Measurements from ENCODE around the gene DAG1. TPM values are rescaled to one million over a fixed set of nuclear protein-coding genes. Genes with fewer than 3 reads are reported as not detected.

Gene DAG1
- total RNA-seq, 5 donors from 2014 or later (not counting 1 experiment from before 2014, with no cell fraction given) = 16.5 to 19.4 (median 18.1) TPM

DNA sequence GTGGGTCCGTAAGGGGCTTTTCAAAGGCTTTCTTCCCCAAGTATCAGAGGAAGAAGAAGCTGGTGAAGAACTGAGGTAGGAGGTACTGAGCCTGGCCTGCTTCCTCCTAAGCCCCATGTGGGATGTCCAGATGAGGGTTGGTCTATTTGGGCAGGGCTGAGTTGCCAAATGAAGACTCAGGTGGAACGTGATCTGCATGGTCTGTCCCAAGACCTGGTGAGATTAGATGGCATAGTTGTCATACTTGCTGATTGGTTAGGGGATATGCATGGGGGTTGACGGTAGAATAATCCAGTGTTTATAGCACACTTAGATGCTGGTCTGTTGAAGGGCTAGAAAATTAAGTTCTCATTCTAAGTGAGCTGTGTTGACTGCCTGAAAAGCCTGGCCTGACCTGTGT is 47.9 kb downstream of the DAG1 start:
- no peaks in the 10 kb centered on the region for H3K27me3 ChIP-seq (replicated peaks in 1 of 2; ENCODE audit: control insufficient read depth in 2 of 2, extremely low read depth in 1 of 2, insufficient read depth in 2 of 2, low read length in 1 of 2)
- Mint-ChIP-seq H3K27me3 (no peaks in the 10 kb centered on the region), H3K36me3 (peaks cover 58% of the 10 kb centered on the region), H3K4me1 (peaks cover 14 to 32% (median 19%) of the 10 kb centered on the region in 3 donors), H3K4me3 (no peak overlapping the region), H3K9me3 (no peaks in the 10 kb centered on the region), H3K27ac (no peak overlapping the region)
- no peak overlapping the region for H3K27ac ChIP-seq (ENCODE audit: low read length)
- 88% methylated on average over 2 of the region's 3 CpGs for WGBS (ENCODE audit: insufficient coverage)
- no peaks in the 10 kb centered on the region for H3K9me3 ChIP-seq
- POLR2A ChIA-PET = no interaction called here
- ATAC-seq (replicated peaks in 1 of 4) (no peak), DNase-seq (no peak)
- H3K36me3 ChIP-seq (ENCODE audit: control insufficient read depth in 2 of 2, extremely low read depth in 1 of 2, insufficient read depth in 1 of 2, low read length in 1 of 2) = peaks cover 8 to 29% of the 10 kb centered on the region in 2 donors
- no peak overlapping the region for H3K4me3 ChIP-seq (ENCODE audit: control insufficient read depth in 1 of 2, extremely low read depth in 1 of 2, low read length in 1 of 2)
- no peaks in the 10 kb centered on the region for H3K4me1 ChIP-seq (ENCODE audit: control insufficient read depth in 1 of 2, extremely low read depth in 1 of 2, insufficient read depth in 2 of 2, low read length in 2 of 2)
- CTCF ChIA-PET = no interaction called here

DNA sequence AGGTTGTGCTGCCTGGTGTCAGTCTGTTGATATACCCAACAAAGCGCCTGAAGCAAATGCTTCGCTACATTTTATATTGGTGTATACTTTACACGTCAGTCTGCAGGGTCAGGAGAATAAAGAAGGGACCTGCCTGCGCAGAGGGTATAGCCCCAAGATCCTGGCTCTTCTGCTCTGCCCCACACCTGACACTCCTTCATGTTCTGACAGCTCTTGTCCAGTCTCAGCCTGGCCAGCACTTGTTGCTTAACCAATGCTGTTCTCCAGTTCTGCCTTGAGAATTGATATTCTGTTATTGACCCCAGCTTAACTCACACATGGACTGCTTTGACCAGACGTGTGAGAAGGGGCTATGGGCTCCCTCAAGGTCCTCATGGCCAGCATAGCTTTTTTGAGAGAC is 48.4 kb downstream of the DAG1 start:
- Mint-ChIP-seq H3K27me3 (no peaks in the 10 kb centered on the region), H3K4me1 (peaks cover 14 to 32% (median 19%) of the 10 kb centered on the region in 3 donors), H3K27ac (no peak overlapping the region), H3K36me3 (peaks cover 55% of the 10 kb centered on the region), H3K9me3 (no peaks in the 10 kb centered on the region), H3K4me3 (no peak overlapping the region)
- WGBS (ENCODE audit: insufficient coverage) = 92% methylated on average over 4 of the region's 5 CpGs
- no peak overlapping the region for H3K27ac ChIP-seq (ENCODE audit: low read length)
- no peaks in the 10 kb centered on the region for H3K27me3 ChIP-seq (replicated peaks in 1 of 2; ENCODE audit: control insufficient read depth in 2 of 2, extremely low read depth in 1 of 2, insufficient read depth in 2 of 2, low read length in 1 of 2)
- CTCF ChIA-PET = no interaction called here
- POLR2A ChIA-PET = no interaction called here
- H3K4me1 ChIP-seq (ENCODE audit: control insufficient read depth in 1 of 2, extremely low read depth in 1 of 2, insufficient read depth in 2 of 2, low read length in 2 of 2) = no peaks in the 10 kb centered on the region
- H3K9me3 ChIP-seq = no peaks in the 10 kb centered on the region
- peaks cover 8 to 27% of the 10 kb centered on the region in 2 donors for H3K36me3 ChIP-seq (ENCODE audit: control insufficient read depth in 2 of 2, extremely low read depth in 1 of 2, insufficient read depth in 1 of 2, low read length in 1 of 2)
- no peak for DNase-seq
- ATAC-seq (replicated peaks in 1 of 4) = no peak
- H3K4me3 ChIP-seq (ENCODE audit: control insufficient read depth in 1 of 2, extremely low read depth in 1 of 2, low read length in 1 of 2) = no peak overlapping the region

DNA sequence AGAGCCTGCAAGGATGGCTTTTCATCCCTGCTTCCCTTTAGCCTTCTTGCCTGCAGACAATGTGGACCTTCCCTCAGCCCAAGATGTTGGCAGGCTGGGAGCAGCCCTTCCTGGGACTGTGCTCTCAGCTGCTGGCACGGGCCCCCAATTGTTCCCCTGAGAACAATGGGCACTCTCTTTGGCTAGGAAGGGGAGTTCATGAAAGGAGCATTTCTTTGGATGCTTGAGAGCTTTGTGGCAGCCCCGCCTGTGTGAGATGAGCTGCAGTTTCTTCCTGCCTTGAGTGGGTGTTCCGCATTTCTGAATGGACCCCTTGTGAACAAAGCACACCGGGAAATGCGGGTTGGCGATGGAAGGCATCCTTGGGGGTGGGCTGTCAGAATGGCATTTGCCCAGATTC is 49.2 kb downstream of the DAG1 start:
- 100% methylated on average over 1 of the region's 6 CpGs for WGBS (ENCODE audit: insufficient coverage)
- Histone ChIP-seq H3K27me3 (replicated peaks in 1 of 2; ENCODE audit: control insufficient read depth in 2 of 2, extremely low read depth in 1 of 2, insufficient read depth in 2 of 2, low read length in 1 of 2) (no peaks in the 10 kb centered on the region), H3K4me3 (ENCODE audit: control insufficient read depth in 1 of 2, extremely low read depth in 1 of 2, low read length in 1 of 2) (no peak overlapping the region), H3K27ac (ENCODE audit: low read length) (no peak overlapping the region), H3K9me3 (no peaks in the 10 kb centered on the region), H3K4me1 (ENCODE audit: control insufficient read depth in 1 of 2, extremely low read depth in 1 of 2, insufficient read depth in 2 of 2, low read length in 2 of 2) (no peaks in the 10 kb centered on the region), H3K36me3 (ENCODE audit: control insufficient read depth in 2 of 2, extremely low read depth in 1 of 2, insufficient read depth in 1 of 2, low read length in 1 of 2) (peaks cover 8 to 22% of the 10 kb centered on the region in 2 donors)
- Mint-ChIP-seq H3K4me1 (peaks cover 14 to 32% (median 19%) of the 10 kb centered on the region in 3 donors), H3K36me3 (peaks cover 46% of the 10 kb centered on the region), H3K27ac (no peak overlapping the region), H3K4me3 (no peak overlapping the region), H3K27me3 (no peaks in the 10 kb centered on the region), H3K9me3 (no peaks in the 10 kb centered on the region)
- ChIA-PET POLR2A (no interaction called here), CTCF (no interaction called here)
- ATAC-seq (replicated peaks in 1 of 4) (no peak), DNase-seq (no peak)

DNA sequence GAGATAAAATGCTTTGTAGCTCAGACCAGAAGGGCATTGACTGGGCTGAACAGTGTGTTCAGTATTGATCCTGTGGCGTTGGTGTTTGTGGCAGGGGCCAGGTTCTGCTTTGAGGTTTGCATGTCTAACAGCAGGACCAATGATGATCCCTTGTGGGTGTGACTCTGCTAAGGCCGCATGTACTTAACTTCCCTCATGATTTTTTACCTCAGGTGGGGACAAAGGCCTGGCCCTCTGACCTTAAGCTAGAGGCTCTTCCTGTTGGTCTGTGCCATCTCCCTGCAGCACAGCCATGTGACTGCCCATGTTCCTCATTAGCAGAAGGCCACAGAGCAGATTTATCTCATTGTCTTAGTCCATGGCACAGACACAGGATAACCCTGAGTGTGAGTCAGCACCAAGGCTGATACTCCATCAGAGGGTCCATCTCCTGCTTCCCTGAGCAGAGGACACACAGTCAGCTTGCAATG is 49.9 kb downstream of the DAG1 start:
- Mint-ChIP-seq H3K9me3 (no peaks in the 10 kb centered on the region), H3K4me1 (peaks cover 14 to 32% (median 19%) of the 10 kb centered on the region in 3 donors), H3K36me3 (peaks cover 43% of the 10 kb centered on the region), H3K4me3 (no peak overlapping the region), H3K27me3 (no peaks in the 10 kb centered on the region), H3K27ac (no peak overlapping the region)
- CTCF ChIA-PET = no interaction called here
- H3K4me1 ChIP-seq (ENCODE audit: control insufficient read depth in 1 of 2, extremely low read depth in 1 of 2, insufficient read depth in 2 of 2, low read length in 2 of 2) = no peaks in the 10 kb centered on the region
- no peak overlapping the region for H3K27ac ChIP-seq (ENCODE audit: low read length)
- POLR2A ChIA-PET = no interaction called here
- H3K9me3 ChIP-seq = no peaks in the 10 kb centered on the region
- no peak overlapping the region for H3K4me3 ChIP-seq (ENCODE audit: control insufficient read depth in 1 of 2, extremely low read depth in 1 of 2, low read length in 1 of 2)
- WGBS (ENCODE audit: insufficient coverage) = 90% methylated on average over 2 of the region's 2 CpGs
- DNase-seq (no peak), ATAC-seq (replicated peaks in 1 of 4) (no peak)
- peaks cover 8 to 26% of the 10 kb centered on the region in 2 donors for H3K36me3 ChIP-seq (ENCODE audit: control insufficient read depth in 2 of 2, extremely low read depth in 1 of 2, insufficient read depth in 1 of 2, low read length in 1 of 2)
- H3K27me3 ChIP-seq (replicated peaks in 1 of 2; ENCODE audit: control insufficient read depth in 2 of 2, extremely low read depth in 1 of 2, insufficient read depth in 2 of 2, low read length in 1 of 2) = no peaks in the 10 kb centered on the region

DNA sequence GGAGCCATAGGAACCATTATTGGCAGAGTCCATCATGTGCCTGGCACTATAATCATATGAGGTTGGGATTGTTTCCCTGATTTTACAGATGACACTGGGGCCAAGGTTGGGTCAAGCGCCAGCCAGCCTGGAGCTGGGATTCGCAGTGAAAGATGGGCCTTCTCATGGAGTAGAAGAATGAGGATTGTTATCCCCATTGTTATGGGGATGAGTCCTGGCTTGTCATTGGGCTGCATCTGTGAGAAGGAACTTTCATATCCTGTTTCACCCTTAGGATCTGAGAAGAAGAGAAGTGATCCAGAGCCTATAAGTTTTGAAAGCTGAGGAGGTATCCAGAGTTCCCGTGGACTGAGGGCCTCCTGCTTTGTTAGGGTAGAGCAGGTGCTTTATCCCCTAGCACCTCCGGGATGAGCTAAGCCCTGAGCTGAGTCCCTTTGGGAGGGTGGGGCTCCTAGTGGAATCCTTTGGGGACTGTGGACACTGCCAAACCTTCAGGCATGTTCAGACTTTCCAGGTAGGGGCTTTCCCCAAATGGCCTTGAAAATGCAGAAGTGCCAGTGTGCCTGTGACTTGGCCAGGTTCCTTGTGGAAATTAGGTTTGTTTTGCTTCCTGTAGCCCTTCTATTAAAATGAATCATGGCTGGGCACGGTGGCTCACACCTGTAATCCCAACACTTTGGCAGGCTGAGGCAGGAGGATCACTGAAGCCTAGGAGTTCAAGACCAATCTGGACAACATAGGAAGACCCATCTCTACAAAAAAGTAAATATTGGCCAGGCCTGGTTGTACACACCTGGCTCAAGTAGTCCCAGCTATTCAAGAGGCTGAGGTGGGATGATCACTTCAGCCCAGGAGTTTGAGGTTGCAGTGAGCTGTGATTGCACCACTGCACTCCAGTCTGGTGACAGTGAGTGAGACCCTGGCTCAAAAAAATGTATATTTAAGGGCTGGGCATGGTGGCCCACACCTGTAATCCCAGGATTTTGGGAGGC is 54.0 kb downstream of the DAG1 start:
- H3K9me3 ChIP-seq = no peaks in the 10 kb centered on the region
- H3K4me3 ChIP-seq (ENCODE audit: control insufficient read depth in 1 of 2, extremely low read depth in 1 of 2, low read length in 1 of 2) = no peak overlapping the region
- 100% methylated on average over 3 of the region's 5 CpGs for WGBS (ENCODE audit: insufficient coverage)
- Mint-ChIP-seq H3K27ac (no peak overlapping the region), H3K4me3 (no peak overlapping the region), H3K36me3 (peaks cover 18% of the 10 kb centered on the region), H3K27me3 (no peaks in the 10 kb centered on the region), H3K4me1 (peaks cover 8 to 13% (median 8%) of the 10 kb centered on the region in 3 donors), H3K9me3 (no peaks in the 10 kb centered on the region)
- ChIA-PET POLR2A (no interaction called here), CTCF (no interaction called here)
- H3K27ac ChIP-seq (ENCODE audit: low read length) = no peak overlapping the region
- H3K36me3 ChIP-seq (ENCODE audit: control insufficient read depth in 2 of 2, extremely low read depth in 1 of 2, insufficient read depth in 1 of 2, low read length in 1 of 2) = peaks cover 5 to 16% of the 10 kb centered on the region in 2 donors
- DNase-seq (no peak), ATAC-seq (replicated peaks in 1 of 4) (no peak)
- no peaks in the 10 kb centered on the region for H3K27me3 ChIP-seq (replicated peaks in 1 of 2; ENCODE audit: control insufficient read depth in 2 of 2, extremely low read depth in 1 of 2, insufficient read depth in 2 of 2, low read length in 1 of 2)
- no peaks in the 10 kb centered on the region for H3K4me1 ChIP-seq (ENCODE audit: control insufficient read depth in 1 of 2, extremely low read depth in 1 of 2, insufficient read depth in 2 of 2, low read length in 2 of 2)

DNA sequence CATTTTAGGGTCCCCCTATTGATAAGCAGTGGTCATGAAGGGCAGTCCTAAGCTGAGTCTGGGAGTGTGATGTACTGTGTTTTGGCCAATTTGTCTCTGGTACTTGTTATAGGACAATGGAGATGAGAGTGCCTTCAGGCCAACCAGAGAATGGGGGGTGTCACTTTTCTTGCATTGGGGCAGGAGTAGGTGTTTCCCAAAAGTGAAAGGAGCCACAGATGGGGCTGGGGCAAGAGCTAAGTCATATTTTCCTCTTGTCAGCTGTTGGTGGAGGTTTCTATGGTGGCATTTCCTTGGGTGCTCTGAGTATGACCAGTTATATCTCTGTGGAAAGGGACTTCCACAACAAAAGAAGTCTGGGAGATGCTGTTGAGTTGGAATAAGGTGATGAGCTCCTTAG is 59.5 kb downstream of the DAG1 start:
- CTCF ChIA-PET = no interaction called here
- Histone ChIP-seq H3K4me3 (ENCODE audit: control insufficient read depth in 1 of 2, extremely low read depth in 1 of 2, low read length in 1 of 2) (no peak overlapping the region), H3K36me3 (ENCODE audit: control insufficient read depth in 2 of 2, extremely low read depth in 1 of 2, insufficient read depth in 1 of 2, low read length in 1 of 2) (peaks cover 21 to 34% of the 10 kb centered on the region in 2 donors), H3K27ac (ENCODE audit: low read length) (no peak overlapping the region), H3K4me1 (ENCODE audit: control insufficient read depth in 1 of 2, extremely low read depth in 1 of 2, insufficient read depth in 2 of 2, low read length in 2 of 2) (no peaks in the 10 kb centered on the region), H3K9me3 (no peaks in the 10 kb centered on the region), H3K27me3 (replicated peaks in 1 of 2; ENCODE audit: control insufficient read depth in 2 of 2, extremely low read depth in 1 of 2, insufficient read depth in 2 of 2, low read length in 1 of 2) (no peaks in the 10 kb centered on the region)
- Mint-ChIP-seq H3K36me3 (peaks cover 22% of the 10 kb centered on the region), H3K27ac (no peak overlapping the region), H3K27me3 (no peaks in the 10 kb centered on the region), H3K4me3 (no peak overlapping the region), H3K4me1 (peaks cover 0 to 2% (median 2%) of the 10 kb centered on the region in 3 donors), H3K9me3 (no peaks in the 10 kb centered on the region)
- POLR2A ChIA-PET = no interaction called here
- ATAC-seq (replicated peaks in 1 of 4) = no peak
- no peak for DNase-seq
